Stimulated activated CD4-positive, alpha-beta T cell treated with anti-CD3 and anti-CD28 coated beads, TNF-alpha, amount 100 ng/mL, for 1 hour (primary cell): ENCODE results near the gene AFDN.

ENCODE experiments used
- DNase-seq, 3 donors: peaks; one replicate each; pipeline ENCODE4 v3.0.0-alpha.2; 2020; ENCODE audit warnings: low read depth in 3 of 3, low spot score in 1 of 3

Gene AFDN

GRCh38 chr6:167795874-167796191, 30.9 kb upstream of the AFDN start:
- no peak for DNase-seq

GRCh38 chr6:167796192-167796981, 30.3 kb upstream of the AFDN start:
- no peak for DNase-seq

GRCh38 chr6:167797011-167797471, 29.7 kb upstream of the AFDN start:
- no peak for DNase-seq

- DNase-seq: no peak
Measured at GRCh38 chr6:167797476-167798265, 29.0 kb upstream of the AFDN start.

GRCh38 chr6:167798453-167798852, 28.3 kb upstream of the AFDN start:
- DNase-seq: no peak

GRCh38 chr6:167799033-167799821, 27.5 kb upstream of the AFDN start:
- no peak for DNase-seq

GRCh38 chr6:167800549-167800948, 26.2 kb upstream of the AFDN start:
- no peak for DNase-seq

- no peak for DNase-seq
Measured at GRCh38 chr6:167801263-167801662, 25.4 kb upstream of the AFDN start.

- no peak for DNase-seq
Measured at GRCh38 chr6:167802339-167802738, 24.4 kb upstream of the AFDN start.

- no peak for DNase-seq
Measured at GRCh38 chr6:167803816-167804215, 22.9 kb upstream of the AFDN start.

GRCh38 chr6:167804281-167805013, 22.3 kb upstream of the AFDN start:
- DNase-seq: no peak

- DNase-seq: no peak
Measured at GRCh38 chr6:167805349-167806060, 21.2 kb upstream of the AFDN start.

- DNase-seq: no peak
Measured at GRCh38 chr6:167806061-167806700, 20.5 kb upstream of the AFDN start.

- no peak for DNase-seq
Measured at GRCh38 chr6:167807200-167807599, 19.5 kb upstream of the AFDN start.

- DNase-seq: no peak
Measured at GRCh38 chr6:167807756-167808155, 19.0 kb upstream of the AFDN start.

- DNase-seq: no peak
Measured at GRCh38 chr6:167811040-167811439, 15.7 kb upstream of the AFDN start.

- DNase-seq: no peak
Measured at GRCh38 chr6:167811442-167812087, 15.1 kb upstream of the AFDN start.

GRCh38 chr6:167812088-167812487, 14.6 kb upstream of the AFDN start:
- DNase-seq: no peak

GRCh38 chr6:167815296-167815980, 11.3 kb upstream of the AFDN start:
- DNase-seq: no peak
